ENCODE data around the gene OR4P4.

OR4P4 gene

DNA sequence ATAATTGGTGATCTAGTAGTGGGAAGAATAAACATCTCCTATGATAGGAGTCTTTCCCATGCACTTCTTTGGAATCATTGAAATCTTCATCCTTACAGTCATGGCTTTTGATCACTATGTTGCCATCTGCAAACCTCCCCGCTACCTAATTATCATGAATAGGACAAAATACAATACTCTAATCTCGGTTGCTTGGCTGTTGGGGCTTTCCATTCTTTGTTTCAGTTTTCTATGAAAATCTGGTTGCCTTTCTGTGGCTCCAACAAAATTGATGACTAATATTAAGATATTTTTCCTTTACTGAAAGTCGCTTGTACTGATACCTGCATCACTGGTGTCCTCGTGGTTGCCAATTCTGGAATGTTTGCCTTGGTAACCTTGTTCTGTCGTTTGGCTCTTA is 38.9 kb downstream of the OR4P4 start:
- no peaks in the 10 kb centered on the region for H3K4me1 ChIP-seq (ENCODE audit: insufficient read depth, poor library complexity, severe bottlenecking)
- H3K27ac ChIP-seq (ENCODE audit: poor library complexity, severe bottlenecking) = no peak overlapping the region
- no peak for DNase-seq (ENCODE audit: low spot score)
- TF ChIP-seq, protein P1, sequence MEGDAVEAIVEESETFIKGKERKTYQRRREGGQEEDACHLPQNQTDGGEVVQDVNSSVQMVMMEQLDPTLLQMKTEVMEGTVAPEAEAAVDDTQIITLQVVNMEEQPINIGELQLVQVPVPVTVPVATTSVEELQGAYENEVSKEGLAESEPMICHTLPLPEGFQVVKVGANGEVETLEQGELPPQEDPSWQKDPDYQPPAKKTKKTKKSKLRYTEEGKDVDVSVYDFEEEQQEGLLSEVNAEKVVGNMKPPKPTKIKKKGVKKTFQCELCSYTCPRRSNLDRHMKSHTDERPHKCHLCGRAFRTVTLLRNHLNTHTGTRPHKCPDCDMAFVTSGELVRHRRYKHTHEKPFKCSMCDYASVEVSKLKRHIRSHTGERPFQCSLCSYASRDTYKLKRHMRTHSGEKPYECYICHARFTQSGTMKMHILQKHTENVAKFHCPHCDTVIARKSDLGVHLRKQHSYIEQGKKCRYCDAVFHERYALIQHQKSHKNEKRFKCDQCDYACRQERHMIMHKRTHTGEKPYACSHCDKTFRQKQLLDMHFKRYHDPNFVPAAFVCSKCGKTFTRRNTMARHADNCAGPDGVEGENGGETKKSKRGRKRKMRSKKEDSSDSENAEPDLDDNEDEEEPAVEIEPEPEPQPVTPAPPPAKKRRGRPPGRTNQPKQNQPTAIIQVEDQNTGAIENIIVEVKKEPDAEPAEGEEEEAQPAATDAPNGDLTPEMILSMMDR (IDR thresholded peaks at IDR 0.05; ENCODE audit: poor library complexity, severe bottlenecking) = no peak
- no peaks in the 10 kb centered on the region for H3K27me3 ChIP-seq (ENCODE audit: insufficient read depth, poor library complexity, severe bottlenecking)
- H3K36me3 ChIP-seq (ENCODE audit: low read depth) = no peaks in the 10 kb centered on the region
- H3K9me3 ChIP-seq (ENCODE audit: severe bottlenecking) = no peaks in the 10 kb centered on the region
- no peak overlapping the region for H3K4me3 ChIP-seq (ENCODE audit: severe bottlenecking)
- no peak for ATAC-seq (ENCODE audit: low read depth)

Data from RWPE2 (cell line).